HG03571 (cell line): Measurements from ENCODE around the gene BPIFB3.
"Not testable (repeated sequence)": the region's sequence is repeated elsewhere in the genome, so short reads cannot be mapped to it uniquely, and the experiment has no call there.

Experiments
- ATAC-seq: cut with Tn5 transposase; IDR thresholded peaks from one replicate; pipeline ENCODE4 v1.9.1; 2021; ENCODE audit not compliant: unreplicated experiment

The BPIFB3 gene

GRCh38 chr20:33027769-33028751, 25.6 kb upstream of the BPIFB3 start:
- no peak for ATAC-seq

- ATAC-seq = no peak
These were observed 24.8 kb upstream of the BPIFB3 start for GRCh38 chr20:33028875-33029274.

GRCh38 chr20:33030076-33030475, 23.6 kb upstream of the BPIFB3 start:
- no peak for ATAC-seq

- ATAC-seq = no peak
These were observed 23.1 kb upstream of the BPIFB3 start for GRCh38 chr20:33030569-33030968.

- ATAC-seq = no peak
These were observed 22.2 kb upstream of the BPIFB3 start, which contains the start of gene BPIFB6 for GRCh38 chr20:33031531-33031930. Gene BPIFB6, plus strand, starts transcription at chr20:33031648. Its CDS starts 0 bp downstream, at chr20:33031648.

- ATAC-seq = no peak
These were observed 21.1 kb upstream of the BPIFB3 start for GRCh38 chr20:33032555-33032954.

GRCh38 chr20:33033381-33033780, 20.3 kb upstream of the BPIFB3 start:
- no peak for ATAC-seq

- no peak for ATAC-seq
These were observed 19.6 kb upstream of the BPIFB3 start for GRCh38 chr20:33034115-33034514.

GRCh38 chr20:33034901-33035492, 18.7 kb upstream of the BPIFB3 start:
- ATAC-seq = no peak

GRCh38 chr20:33037456-33037855, 16.2 kb upstream of the BPIFB3 start:
- no peak for ATAC-seq

- ATAC-seq = no peak
These were observed 15.5 kb upstream of the BPIFB3 start for GRCh38 chr20:33038243-33038642.

- no peak for ATAC-seq
These were observed 11.3 kb upstream of the BPIFB3 start for GRCh38 chr20:33042430-33042829.

GRCh38 chr20:33042983-33043730, 10.5 kb upstream of the BPIFB3 start:
- ATAC-seq = no peak

- ATAC-seq = no peak
These were observed 9.9 kb upstream of the BPIFB3 start for GRCh38 chr20:33043731-33044181.

GRCh38 chr20:33045129-33045721, 8.5 kb upstream of the BPIFB3 start:
- not testable (repeated sequence) for ATAC-seq

- no peak for ATAC-seq
These were observed 7.3 kb upstream of the BPIFB3 start for GRCh38 chr20:33046412-33046811.

- no peak for ATAC-seq
These were observed 2.4 kb upstream of the BPIFB3 start for GRCh38 chr20:33051333-33051732.

GRCh38 chr20:33054381-33054780, 678 bp downstream of the BPIFB3 start:
- ATAC-seq = no peak

GRCh38 chr20:33054791-33055190, 1.1 kb downstream of the BPIFB3 start:
- ATAC-seq = no peak

- no peak for ATAC-seq
These were observed 5.4 kb downstream of the BPIFB3 start for GRCh38 chr20:33059136-33059535.
